Activated gamma-delta T cell treated with Interleukin-2 at 50 U/mL for 16 hours (primary cell): ENCODE data around the gene POLH.
"Not testable (repeated sequence)": the region's sequence is repeated elsewhere in the genome, so short reads cannot be mapped to it uniquely, and the experiment has no call there.

Experiments
- DNase-seq: peaks from one replicate; pipeline ENCODE4 v3.0.0-alpha.2; 2020

The POLH gene

GRCh38 chr6:43575772-43576551 is at the start of gene POLH, which contains the start of gene XPO5:
Gene POLH, plus strand, starts transcription at chr6:43576185. Its CDS starts 6,135 bp downstream, at chr6:43582320.
Gene XPO5, minus strand, starts transcription at chr6:43576038. Its CDS starts 174 bp downstream, at chr6:43575864.
- peak; percentile 90 for DNase-seq

- no peak for DNase-seq
These were observed 43.8 kb upstream of the POLH start for GRCh38 chr6:43532201-43532600.

GRCh38 chr6:43538986-43539385 is 37.0 kb upstream of the POLH start:
- DNase-seq: not testable (repeated sequence)

- DNase-seq: not testable (repeated sequence)
These were observed 36.6 kb upstream of the POLH start for GRCh38 chr6:43539409-43539808.

GRCh38 chr6:43540507-43540906 is 35.5 kb upstream of the POLH start:
- no peak for DNase-seq

GRCh38 chr6:43541774-43542471 is 34.1 kb upstream of the POLH start:
- no peak for DNase-seq

- no peak for DNase-seq
These were observed 31.5 kb upstream of the POLH start for GRCh38 chr6:43544461-43544860.

- DNase-seq: no peak
These were observed 28.8 kb upstream of the POLH start for GRCh38 chr6:43547222-43547621.

GRCh38 chr6:43557620-43558019 is 18.4 kb upstream of the POLH start:
- DNase-seq: not testable (repeated sequence)

- DNase-seq: no peak
These were observed 16.7 kb upstream of the POLH start for GRCh38 chr6:43559328-43559727.

GRCh38 chr6:43570876-43571441 is 5.0 kb upstream of the POLH start:
- no peak for DNase-seq

- DNase-seq: no peak
These were observed 4.0 kb upstream of the POLH start for GRCh38 chr6:43572015-43572414.

- DNase-seq: no peak
These were observed 747 bp upstream of the POLH start for GRCh38 chr6:43575105-43575771.

GRCh38 chr6:43578748-43579147 is 2.8 kb downstream of the POLH start:
- DNase-seq: no peak

- no peak for DNase-seq
These were observed 3.2 kb downstream of the POLH start for GRCh38 chr6:43579171-43579570.

GRCh38 chr6:43582911-43583310 is 6.9 kb downstream of the POLH start:
- DNase-seq: no peak

- peak; percentile 31 for DNase-seq
These were observed 9.0 kb downstream of the POLH start for GRCh38 chr6:43584892-43585570.

- DNase-seq: no peak
These were observed 12.2 kb downstream of the POLH start for GRCh38 chr6:43588194-43588593.

- not testable (repeated sequence) for DNase-seq
These were observed 13.6 kb downstream of the POLH start for GRCh38 chr6:43589564-43589963.

- DNase-seq: no peak
These were observed 18.0 kb downstream of the POLH start for GRCh38 chr6:43593938-43594337.

- no peak for DNase-seq
These were observed 24.6 kb downstream of the POLH start for GRCh38 chr6:43600595-43600994.

- no peak for DNase-seq
These were observed 28.2 kb downstream of the POLH start for GRCh38 chr6:43604174-43604573.

GRCh38 chr6:43606019-43606418 is 30.0 kb downstream of the POLH start:
- no peak for DNase-seq
